ENCODE results near the gene ZBTB38.

- TF ChIP-seq CTCF (conservative IDR thresholded peaks at IDR 0.05 in 1 of 2, IDR thresholded peaks at IDR 0.05 in 1 of 2; ENCODE audit: low read depth in 1 of 2, low read length in 2 of 2) (no peak), EZH2 (IDR thresholded peaks at IDR 0.05; ENCODE audit: low read length, missing control alignments) (no peak)
Measured at GRCh38 chr3:141394560-141394959, 26.3 kb downstream of the ZBTB38 start.
